ENCODE results near the gene IRS1.

DNA sequence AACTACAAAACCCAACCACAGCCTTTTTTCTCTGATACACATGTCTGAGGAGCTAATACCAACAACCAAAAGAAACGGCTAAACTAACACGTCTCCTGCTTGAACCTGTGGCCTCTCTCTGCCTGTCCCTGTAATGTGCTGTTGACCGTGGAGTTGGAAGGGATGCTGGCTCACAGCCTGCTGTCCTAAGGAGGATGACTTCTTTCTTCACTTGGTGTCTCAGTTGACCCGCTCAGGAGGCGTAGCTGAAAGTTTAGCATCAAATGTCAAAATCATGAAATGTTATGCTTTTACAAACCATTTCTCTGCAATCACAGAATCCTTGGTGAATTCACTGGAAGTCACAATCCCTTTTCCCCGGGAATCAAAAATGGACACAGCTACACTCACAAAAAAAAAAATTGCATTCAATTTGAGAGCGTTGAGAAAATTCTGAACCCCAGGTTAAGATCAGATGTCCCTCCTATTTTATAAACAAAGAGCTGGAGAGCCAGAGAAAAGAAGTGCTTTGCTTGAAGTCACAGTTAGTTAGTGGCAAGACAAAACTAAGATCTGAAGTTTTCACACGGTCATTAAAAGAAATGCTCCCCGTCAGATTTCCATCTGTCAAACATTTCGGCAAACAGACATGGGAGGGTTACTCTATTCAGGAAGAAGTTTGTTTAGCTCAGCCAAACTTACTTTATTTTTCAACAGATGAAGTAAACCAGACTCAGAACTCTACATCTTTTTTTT is 74.3 kb downstream of the IRS1 start:
- TF ChIP-seq, protein P1, sequence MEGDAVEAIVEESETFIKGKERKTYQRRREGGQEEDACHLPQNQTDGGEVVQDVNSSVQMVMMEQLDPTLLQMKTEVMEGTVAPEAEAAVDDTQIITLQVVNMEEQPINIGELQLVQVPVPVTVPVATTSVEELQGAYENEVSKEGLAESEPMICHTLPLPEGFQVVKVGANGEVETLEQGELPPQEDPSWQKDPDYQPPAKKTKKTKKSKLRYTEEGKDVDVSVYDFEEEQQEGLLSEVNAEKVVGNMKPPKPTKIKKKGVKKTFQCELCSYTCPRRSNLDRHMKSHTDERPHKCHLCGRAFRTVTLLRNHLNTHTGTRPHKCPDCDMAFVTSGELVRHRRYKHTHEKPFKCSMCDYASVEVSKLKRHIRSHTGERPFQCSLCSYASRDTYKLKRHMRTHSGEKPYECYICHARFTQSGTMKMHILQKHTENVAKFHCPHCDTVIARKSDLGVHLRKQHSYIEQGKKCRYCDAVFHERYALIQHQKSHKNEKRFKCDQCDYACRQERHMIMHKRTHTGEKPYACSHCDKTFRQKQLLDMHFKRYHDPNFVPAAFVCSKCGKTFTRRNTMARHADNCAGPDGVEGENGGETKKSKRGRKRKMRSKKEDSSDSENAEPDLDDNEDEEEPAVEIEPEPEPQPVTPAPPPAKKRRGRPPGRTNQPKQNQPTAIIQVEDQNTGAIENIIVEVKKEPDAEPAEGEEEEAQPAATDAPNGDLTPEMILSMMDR (IDR thresholded peaks at IDR 0.05; ENCODE audit: poor library complexity): no peak
- TF ChIP-seq EZH2phosphoT487 (IDR thresholded peaks at IDR 0.05; ENCODE audit: low read depth, severe bottlenecking, unreplicated experiment): no peak

Measured in hepatocyte (in vitro differentiated cells).